ENCODE data around the gene FMNL2. TPM values are rescaled to one million over a fixed set of nuclear protein-coding genes. Genes with fewer than 3 reads are reported as not detected.

The FMNL2 gene
- total and polyA plus RNA-seq, 2 experiments from 2014 or later: 5.1 to 11.7 TPM

GRCh38 chr2:152623775-152624174 is 288.8 kb downstream of the FMNL2 start:
- no peak for DNase-seq (ENCODE audit: low read depth in 1 of 2, low spot score in 1 of 2)
- no peaks in the 10 kb centered on the region for H3K4me1 ChIP-seq (ENCODE audit: low read depth)
- H3K36me3 ChIP-seq: peaks cover 3% of the 10 kb centered on the region
- H3K4me3 ChIP-seq: no peak overlapping the region
- no peaks in the 10 kb centered on the region for H3K9me3 ChIP-seq (ENCODE audit: low read depth)
- no peak overlapping the region for H3K27ac ChIP-seq
- H3K27me3 ChIP-seq: no peaks in the 10 kb centered on the region
- no peak for TF ChIP-seq CTCF (IDR thresholded peaks at IDR 0.05; ENCODE audit: low read depth, low read length)

GRCh38 chr2:152624805-152625204 is 289.8 kb downstream of the FMNL2 start:
- Histone ChIP-seq H3K4me3 (no peak overlapping the region), H3K36me3 (peaks cover 3% of the 10 kb centered on the region)

GRCh38 chr2:152626911-152627339 is 292.0 kb downstream of the FMNL2 start:
- Histone ChIP-seq H3K4me1 (ENCODE audit: low read depth) (no peaks in the 10 kb centered on the region), H3K4me3 (no peak overlapping the region), H3K36me3 (peaks cover 6% of the 10 kb centered on the region), H3K27ac (no peak overlapping the region), H3K9me3 (ENCODE audit: low read depth) (no peaks in the 10 kb centered on the region), H3K27me3 (no peaks in the 10 kb centered on the region)
- peak in 1 of 2 donors; percentile 28 for DNase-seq (ENCODE audit: low read depth in 1 of 2, low spot score in 1 of 2)
- no peak for TF ChIP-seq CTCF (IDR thresholded peaks at IDR 0.05; ENCODE audit: low read depth, low read length)

More at GRCh38 chr2:152624805-152625204, 289.8 kb downstream of the FMNL2 start:
- no peaks in the 10 kb centered on the region for H3K27me3 ChIP-seq
- no peak for DNase-seq (ENCODE audit: low read depth in 1 of 2, low spot score in 1 of 2)
- no peak overlapping the region for H3K27ac ChIP-seq
- no peaks in the 10 kb centered on the region for H3K9me3 ChIP-seq (ENCODE audit: low read depth)
- no peak for TF ChIP-seq CTCF (IDR thresholded peaks at IDR 0.05; ENCODE audit: low read depth, low read length)
- H3K4me1 ChIP-seq (ENCODE audit: low read depth): no peaks in the 10 kb centered on the region

GRCh38 chr2:152627351-152627957 is 292.5 kb downstream of the FMNL2 start:
- H3K9me3 ChIP-seq (ENCODE audit: low read depth): no peaks in the 10 kb centered on the region
- H3K27me3 ChIP-seq: no peaks in the 10 kb centered on the region
- TF ChIP-seq CTCF (IDR thresholded peaks at IDR 0.05; ENCODE audit: low read depth, low read length): peak; percentile 71
- DNase-seq (ENCODE audit: low read depth in 1 of 2, low spot score in 1 of 2): peak; percentile 28 to 68
- no peak overlapping the region for H3K27ac ChIP-seq
- no peak overlapping the region for H3K4me3 ChIP-seq
- H3K4me1 ChIP-seq (ENCODE audit: low read depth): no peaks in the 10 kb centered on the region
- peaks cover 11% of the 10 kb centered on the region for H3K36me3 ChIP-seq

GRCh38 chr2:152629202-152629601 is 294.2 kb downstream of the FMNL2 start:
- H3K4me1 ChIP-seq (ENCODE audit: low read depth): no peaks in the 10 kb centered on the region
- H3K27ac ChIP-seq: no peak overlapping the region
- H3K4me3 ChIP-seq: no peak overlapping the region
- H3K9me3 ChIP-seq (ENCODE audit: low read depth): no peaks in the 10 kb centered on the region
- H3K27me3 ChIP-seq: no peaks in the 10 kb centered on the region
- no peak for TF ChIP-seq CTCF (IDR thresholded peaks at IDR 0.05; ENCODE audit: low read depth, low read length)
- peaks cover 13% of the 10 kb centered on the region for H3K36me3 ChIP-seq
- DNase-seq (ENCODE audit: low read depth in 1 of 2, low spot score in 1 of 2): no peak

Measured in cardiac muscle cell (in vitro differentiated cells and primary cell).